ENCODE data around the gene AAR2.

AAR2 gene

GRCh38 chr20:36281785-36282380 lies 45.6 kb downstream of the AAR2 start:
- no peak for DNase-seq

GRCh38 chr20:36284751-36285150 lies 48.5 kb downstream of the AAR2 start:
- DNase-seq: no peak

- DNase-seq: no peak
Measured at GRCh38 chr20:36285746-36286447, 49.6 kb downstream of the AAR2 start.

- DNase-seq: no peak
Measured at GRCh38 chr20:36297656-36298055, 61.4 kb downstream of the AAR2 start.

GRCh38 chr20:36298061-36298460 lies 61.8 kb downstream of the AAR2 start:
- no peak for DNase-seq

- no peak for DNase-seq
Measured at GRCh38 chr20:36298795-36299339, 62.6 kb downstream of the AAR2 start.

GRCh38 chr20:36299459-36299858 lies 63.2 kb downstream of the AAR2 start:
- no peak for DNase-seq

- no peak for DNase-seq
Measured at GRCh38 chr20:36301359-36302119, 65.3 kb downstream of the AAR2 start.

GRCh38 chr20:36303020-36303595 lies 66.8 kb downstream of the AAR2 start:
- peak; percentile 5 for DNase-seq

- DNase-seq: no peak
Measured at GRCh38 chr20:36303831-36304230, 67.6 kb downstream of the AAR2 start.

- DNase-seq: no peak
Measured at GRCh38 chr20:36304786-36305495, 68.7 kb downstream of the AAR2 start.

GRCh38 chr20:36305602-36306551 lies 69.6 kb downstream of the AAR2 start, which contains the start of gene DLGAP4:
TSS of gene DLGAP4 (plus strand) at chr20:36306339. CDS start at chr20:36431718, 125,379 bp downstream.
- no peak for DNase-seq

All from NCI-H1694 treated with DMSO at 0.1 percent for 48 hours (cell line).